H1 (cell line): Measurements from ENCODE around the gene PDGFD. TPM values are rescaled to one million over a fixed set of nuclear protein-coding genes. Genes with fewer than 3 reads are reported as not detected.
A peak's percentile ranks its signal among the peaks of the same experiment; 100 is the strongest.

Source experiments
- CTCF ChIA-PET: fragments of 300-600 bp; sonication (Branson Sonifier 250); formaldehyde crosslinking; loops from one replicate; lab custom pipeline; 2021; ENCODE audit not compliant: partially characterized antibody; lab: Charles Lee
- POLR2A ChIA-PET: fragments of 300-600 bp; sonication (Branson Sonifier 250); formaldehyde crosslinking; loops from one replicate; lab custom pipeline; 2021; ENCODE audit warnings: inconsistent platforms; ENCODE audit not compliant: partially characterized antibody; lab: Charles Lee
- DNase-seq, 2 experiments: peaks; one replicate each; pipeline versions ENCODE4 v3.0.0 to v3.0.0-alpha.2; 2010 to 2022; ENCODE audit warnings: low spot score in 2 of 2, low read depth in 1 of 2, mixed read lengths in 1 of 2
- FAIRE-seq: peaks from 2 replicates; lab custom pipeline; 2011; peaks lifted over from hg19 to GRCh38; lab: Jason Lieb, UNC
- H2AFZ ChIP-seq: 2 replicates; pipeline ENCODE4 v1.8.1; 2012; ENCODE audit warnings: low read length, inconsistent platforms
- H2AK5ac ChIP-seq: 2 replicates; pipeline ENCODE4 v1.6.1; 2013; ENCODE audit warnings: low read depth, low read length
- H2BK120ac ChIP-seq: replicated peaks from 2 replicates; pipeline ENCODE3; 2013; ENCODE audit warnings: low read depth, low read length, inconsistent platforms
- H2BK12ac ChIP-seq: 2 replicates; pipeline ENCODE4 v1.6.1; 2013; ENCODE audit warnings: low read depth, low read length
- H2BK15ac ChIP-seq: 2 replicates; pipeline ENCODE4 v1.6.1; 2013; ENCODE audit warnings: low read length
- H2BK20ac ChIP-seq: 2 replicates; pipeline ENCODE4 v1.6.1; 2013; ENCODE audit warnings: low read length
- H2BK5ac ChIP-seq: 2 replicates; pipeline ENCODE4 v1.6.1; 2013; ENCODE audit warnings: low read depth, low read length
- H3K14ac ChIP-seq: 2 replicates; pipeline ENCODE4 v1.6.1; 2013; ENCODE audit warnings: inconsistent platforms; ENCODE audit not compliant: insufficient read length
- H3K18ac ChIP-seq: 2 replicates; pipeline ENCODE4 v1.6.1; 2013; ENCODE audit warnings: low read length; ENCODE audit errors: extremely low read depth
- H3K23ac ChIP-seq: 2 replicates; pipeline ENCODE4 v1.6.1; 2013; ENCODE audit warnings: inconsistent platforms; ENCODE audit not compliant: insufficient read length
- H3K23me2 ChIP-seq: 2 replicates; pipeline ENCODE4 v1.6.1; 2013; ENCODE audit warnings: low read depth, low read length
- H3K27ac ChIP-seq: 2 replicates; pipeline ENCODE4 v1.6.1; 2011; ENCODE audit warnings: low read depth, low read length, inconsistent platforms
- H3K27me3 ChIP-seq, 4 experiments: replicated peaks in 1 of 4; 1 replicate in 1 of 4; 2 replicates in 3 of 4; pipeline versions ENCODE4 v1.6.1 to v1.8.1; 2011 to 2013; ENCODE audit warnings: low read length in 3 of 4, mild to moderate bottlenecking in 3 of 4, inconsistent platforms in 2 of 4, mixed read lengths in 2 of 4, moderate library complexity in 1 of 4; ENCODE audit not compliant: control insufficient read depth in 3 of 4, insufficient read depth in 3 of 4; ENCODE audit errors: extremely low read depth in 1 of 4
- H3K36me3 ChIP-seq, 4 experiments: 2 replicates each; pipeline versions ENCODE4 v1.6.1 to v1.8.1; 2011 to 2013; ENCODE audit warnings: mild to moderate bottlenecking in 4 of 4, low read length in 3 of 4, moderate library complexity in 2 of 4, control low read depth in 1 of 4, inconsistent platforms in 1 of 4; ENCODE audit not compliant: insufficient read depth in 4 of 4, control insufficient read depth in 2 of 4
- H3K4ac ChIP-seq: replicated peaks from 2 replicates; pipeline ENCODE3; 2013; ENCODE audit warnings: low read length, low read depth, mixed read lengths, inconsistent platforms; ENCODE audit not compliant: insufficient read length
- H3K4me1 ChIP-seq, 4 experiments: replicated peaks in 1 of 4; 1 replicate in 1 of 4; 2 replicates in 3 of 4; pipeline versions ENCODE4 v1.6.1 to v1.8.1; 2011 to 2013; ENCODE audit warnings: low read length in 3 of 4, inconsistent platforms in 2 of 4, mixed read lengths in 1 of 4; ENCODE audit not compliant: insufficient read depth in 4 of 4, control insufficient read depth in 3 of 4
- H3K4me2 ChIP-seq, 2 experiments: 2 replicates each; pipeline versions ENCODE4 v1.6.1 to v1.8.1; 2011 to 2013; ENCODE audit warnings: low read depth in 2 of 2, low read length in 2 of 2, control low read depth in 1 of 2, inconsistent platforms in 1 of 2, mild to moderate bottlenecking in 1 of 2; ENCODE audit not compliant: insufficient read depth in 1 of 2
- H3K4me3 ChIP-seq, 4 experiments: fragments of 200-600, 300-600 bp in 1 of 4; sonication (generic), shearing (Covaris generic), sonication (Bioruptor Twin) in 1 of 4; 2 replicates each; pipeline versions ENCODE4 v1.5.1 to v1.8.1; 2011 to 2016; ENCODE audit warnings: low read length in 4 of 4, low read depth in 3 of 4, control low read depth in 2 of 4, inconsistent platforms in 2 of 4, mild to moderate bottlenecking in 2 of 4, mixed read lengths in 1 of 4, moderate library complexity in 1 of 4; ENCODE audit not compliant: insufficient read depth in 2 of 4; ENCODE audit errors: extremely low read depth in 1 of 4
- H3K56ac ChIP-seq: replicated peaks from 2 replicates; pipeline ENCODE3; 2013; ENCODE audit warnings: low read depth, mild to moderate bottlenecking, mixed read lengths, low read length, inconsistent platforms; ENCODE audit not compliant: insufficient read length
- H3K79me1 ChIP-seq: 2 replicates; pipeline ENCODE4 v1.6.1; 2013; ENCODE audit warnings: low read depth, low read length, control low read depth
- H3K79me2 ChIP-seq, 2 experiments: 2 replicates each; pipeline versions ENCODE4 v1.6.1 to v1.8.1; 2012 to 2013; ENCODE audit warnings: low read length in 2 of 2, mild to moderate bottlenecking in 2 of 2, inconsistent platforms in 1 of 2; ENCODE audit not compliant: insufficient read depth in 2 of 2, control insufficient read depth in 1 of 2
- H3K9ac ChIP-seq, 4 experiments: replicated peaks in 1 of 4; 1 replicate in 1 of 4; 2 replicates in 3 of 4; pipeline versions ENCODE4 v1.6.1 to v1.8.1; 2011 to 2013; ENCODE audit warnings: low read depth in 3 of 4, low read length in 3 of 4, control low read depth in 2 of 4, mild to moderate bottlenecking in 2 of 4, moderate library complexity in 2 of 4, inconsistent platforms in 1 of 4; ENCODE audit errors: extremely low read depth in 1 of 4
- H3K9me3 ChIP-seq, 2 experiments: 2 replicates each; pipeline versions ENCODE4 v1.6.1 to v1.8.1; 2012 to 2013; ENCODE audit warnings: mild to moderate bottlenecking in 2 of 2, moderate library complexity in 2 of 2, control low read depth in 1 of 2, inconsistent platforms in 1 of 2, low read depth in 1 of 2, low read length in 1 of 2, mixed read lengths in 1 of 2; ENCODE audit not compliant: insufficient read depth in 2 of 2
- H4K20me1 ChIP-seq, 2 experiments: replicated peaks in 1 of 2; 2 replicates each; pipeline versions ENCODE3 to v1.8.1; 2011 to 2013; ENCODE audit warnings: inconsistent platforms in 2 of 2, low read length in 2 of 2, mild to moderate bottlenecking in 1 of 2; ENCODE audit not compliant: insufficient read depth in 2 of 2, control insufficient read depth in 1 of 2
- H4K5ac ChIP-seq: 2 replicates; pipeline ENCODE4 v1.6.1; 2013; ENCODE audit warnings: low read length, low read depth, mixed read lengths, inconsistent platforms; ENCODE audit not compliant: insufficient read length
- H4K8ac ChIP-seq: 2 replicates; pipeline ENCODE4 v1.8.0; 2013; ENCODE audit warnings: mild to moderate bottlenecking, moderate library complexity, low read length, inconsistent platforms; ENCODE audit not compliant: insufficient read depth; ENCODE audit errors: extremely low read depth
- H4K91ac ChIP-seq: replicated peaks from 2 replicates; pipeline ENCODE3; 2013; ENCODE audit warnings: low read length, mixed read lengths, inconsistent platforms; ENCODE audit not compliant: insufficient read length
- BRCA1 ChIP-seq: IDR thresholded peaks from 2 replicates; pipeline ENCODE4 v1.6.1; 2012; ENCODE audit warnings: low read depth, low read length, improper control_type of control experiment
- KDM1A ChIP-seq: fragments of 200-600, 300-600 bp; sonication (generic); IDR thresholded peaks from 2 replicates; pipeline ENCODE4 v1.7.1; 2016; ENCODE audit warnings: mild to moderate bottlenecking, low read length, borderline replicate concordance
- KDM5A ChIP-seq: fragments of 200-600 bp; IDR thresholded peaks from 2 replicates; pipeline ENCODE4 v1.7.1; 2012; ENCODE audit warnings: mild to moderate bottlenecking, low read length, inconsistent platforms, mixed read lengths
- PHF8 ChIP-seq: fragments of 200-600 bp; sonication (generic); conservative IDR thresholded peaks from 2 replicates; pipeline ENCODE4 v1.7.1; 2012; ENCODE audit warnings: low read depth, mild to moderate bottlenecking, inconsistent platforms, low read length, moderate library complexity
- RAD21 ChIP-seq, 2 experiments: IDR thresholded peaks in 1 of 2; conservative IDR thresholded peaks in 1 of 2; 2 replicates each; pipeline ENCODE4 v1.6.1; 2011; ENCODE audit warnings: low read depth in 2 of 2, low read length in 2 of 2, improper control_type of control experiment in 1 of 2, inconsistent platforms in 1 of 2, mild to moderate bottlenecking in 1 of 2, moderate library complexity in 1 of 2
- polyA plus RNA-seq, 7 experiments: library from polyadenylated mRNA; depleted of rRNA in 3 of 7; stranded (reverse) in 5 of 7; unstranded in 2 of 7; fragments of >200 nt in 5 of 7; fragments of 200-250 nt in 2 of 7; gene quantifications; 1 replicate in 5 of 7; 2 replicates in 1 of 7; 4 replicates in 1 of 7; pipeline versions ENCODE4 v1.2.1 to v1.2.3, GENCODE V29; 2011 to 2013; ENCODE audit warnings: missing spikeins in 2 of 7, mixed read lengths in 2 of 7
- total RNA-seq: library from RNA; stranded (reverse); fragmentation: NEBNext Ultra II Directional; extraction: Animal tissue kit (Norgen Biotek cat#: 25700); gene quantifications from 2 replicates; pipeline ENCODE4 v1.2.1, GENCODE V29; 2021
- TF ChIP-seq, protein P1 (sequence below), 3 experiments: IDR thresholded peaks; 1 replicate in 2 of 3; 2 replicates in 1 of 3; pipeline versions ENCODE4 v1.5.1 to v1.6.1; 2011; ENCODE audit warnings: low read length in 3 of 3, mild to moderate bottlenecking in 3 of 3, inconsistent platforms in 2 of 3, low read depth in 1 of 3, moderate library complexity in 1 of 3; ENCODE audit not compliant: insufficient read depth in 1 of 3; ENCODE audit errors: control extremely low read depth in 1 of 3

PDGFD gene
- total and polyA plus RNA-seq, 2 of the 8 experiments (the other 6 are each of a cell fraction or from before 2014, with no cell fraction given): 1.1 to 3.9 TPM

DNA sequence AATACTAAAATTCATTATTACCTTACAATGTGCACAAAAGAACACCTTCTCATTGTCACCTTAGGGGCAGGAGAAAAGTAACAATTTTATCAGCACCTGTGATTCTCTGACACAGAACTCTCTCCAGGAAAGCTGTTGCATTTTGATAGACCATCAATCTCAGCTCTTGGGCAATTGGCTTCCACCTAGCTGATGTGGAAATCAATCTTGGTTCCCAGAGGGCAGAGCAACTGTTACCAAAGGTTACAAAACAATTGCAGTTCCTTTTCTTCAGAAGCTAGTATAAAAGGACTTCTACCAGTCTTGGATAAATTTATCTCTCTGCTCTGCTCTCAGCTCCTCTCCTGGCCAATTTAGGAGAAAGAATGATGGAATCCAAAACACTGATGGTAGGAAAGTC lies 285.3 kb downstream of the PDGFD start (continued):
- TF ChIP-seq BRCA1: no peak
- no peak for TF ChIP-seq KDM1A

DNA sequence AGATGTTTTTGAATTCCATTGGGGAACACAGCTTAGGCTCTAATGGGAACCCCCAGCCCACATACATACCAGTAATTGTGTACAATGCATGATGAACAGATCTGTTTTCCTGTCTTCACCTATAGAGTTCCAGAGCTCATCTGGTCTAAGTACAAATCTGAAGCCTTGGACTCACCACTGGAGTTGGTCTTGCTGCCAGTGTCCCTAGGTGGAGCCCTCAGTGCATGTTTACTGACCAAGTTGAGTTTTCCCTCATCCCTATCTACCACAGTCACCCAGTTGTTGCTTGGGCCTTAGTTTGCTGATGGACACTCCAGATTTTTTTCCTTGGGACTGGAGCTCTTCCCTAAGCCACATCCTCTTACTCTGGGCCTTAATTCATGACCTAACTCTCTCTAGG lies 286.7 kb downstream of the PDGFD start:
- Histone ChIP-seq H3K79me1 (no peaks in the 10 kb centered on the region), H4K20me1 (no peaks in the 10 kb centered on the region), H3K4me1 (no peaks in the 10 kb centered on the region), H3K23ac (no peak overlapping the region), H2BK120ac (no peak overlapping the region), H2BK5ac (no peak overlapping the region), H3K4me3 (no peak overlapping the region), H3K18ac (no peak overlapping the region), H4K91ac (no peak overlapping the region), H2BK15ac (no peak overlapping the region), H3K56ac (no peak overlapping the region), H2AK5ac (no peak overlapping the region), H2AFZ (no peak overlapping the region), H3K36me3 (no peaks in the 10 kb centered on the region), H2BK12ac (no peak overlapping the region), H3K9ac (no peak overlapping the region), H3K4ac (no peak overlapping the region), H3K27me3 (no peaks in the 10 kb centered on the region), H3K79me2 (no peaks in the 10 kb centered on the region), H3K14ac (no peak overlapping the region), H3K4me2 (no peak overlapping the region), H2BK20ac (no peak overlapping the region), H3K23me2 (no peaks in the 10 kb centered on the region), H3K9me3 (no peaks in the 10 kb centered on the region), H4K8ac (no peak overlapping the region), H4K5ac (no peak overlapping the region), H3K27ac (no peak overlapping the region)
- FAIRE-seq: no peak
- TF ChIP-seq RAD21 (IDR thresholded peaks at IDR 0.05 in 1 of 2, conservative IDR thresholded peaks at IDR 0.05 in 1 of 2; ENCODE audit: low read depth in 2 of 2, low read length in 2 of 2) (peak; percentile 12 to 31; a peak in 3 of 4 replicates), KDM5A (no peak), PHF8 (no peak)
- TF ChIP-seq, protein P1, sequence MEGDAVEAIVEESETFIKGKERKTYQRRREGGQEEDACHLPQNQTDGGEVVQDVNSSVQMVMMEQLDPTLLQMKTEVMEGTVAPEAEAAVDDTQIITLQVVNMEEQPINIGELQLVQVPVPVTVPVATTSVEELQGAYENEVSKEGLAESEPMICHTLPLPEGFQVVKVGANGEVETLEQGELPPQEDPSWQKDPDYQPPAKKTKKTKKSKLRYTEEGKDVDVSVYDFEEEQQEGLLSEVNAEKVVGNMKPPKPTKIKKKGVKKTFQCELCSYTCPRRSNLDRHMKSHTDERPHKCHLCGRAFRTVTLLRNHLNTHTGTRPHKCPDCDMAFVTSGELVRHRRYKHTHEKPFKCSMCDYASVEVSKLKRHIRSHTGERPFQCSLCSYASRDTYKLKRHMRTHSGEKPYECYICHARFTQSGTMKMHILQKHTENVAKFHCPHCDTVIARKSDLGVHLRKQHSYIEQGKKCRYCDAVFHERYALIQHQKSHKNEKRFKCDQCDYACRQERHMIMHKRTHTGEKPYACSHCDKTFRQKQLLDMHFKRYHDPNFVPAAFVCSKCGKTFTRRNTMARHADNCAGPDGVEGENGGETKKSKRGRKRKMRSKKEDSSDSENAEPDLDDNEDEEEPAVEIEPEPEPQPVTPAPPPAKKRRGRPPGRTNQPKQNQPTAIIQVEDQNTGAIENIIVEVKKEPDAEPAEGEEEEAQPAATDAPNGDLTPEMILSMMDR (IDR thresholded peaks at IDR 0.05; ENCODE audit: control extremely low read depth in 1 of 3, insufficient read depth in 1 of 3, low read depth in 1 of 3, low read length in 3 of 3): no peak
- ChIA-PET CTCF (interaction anchor here (0.6 to 0.9 kb wide), 6 partner anchors 31 to 208 kb away, joined by 3 to 4 read pairs (median 4); no protein-coding TSS in a partner anchor), POLR2A (no interaction called here)
- no peak for DNase-seq
